ENCODE results near the gene KRT72. TPM values are rescaled to one million over a fixed set of nuclear protein-coding genes. Genes with fewer than 3 reads are reported as not detected.

KRT72 gene
- total and polyA plus RNA-seq, 2 experiments from 2014 or later = not detected

- Histone ChIP-seq H3K27me3 (replicated peaks; ENCODE audit: insufficient read depth) (peaks cover 9% of the 10 kb centered on the region), H3K36me3 (ENCODE audit: low read depth) (no peaks in the 10 kb centered on the region), H3F3A (ENCODE audit: insufficient read depth) (no peaks in the 10 kb centered on the region), H3K4me3 (no peak overlapping the region), H3K9me2 (ENCODE audit: insufficient read depth) (no peaks in the 10 kb centered on the region), H3K9me3 (ENCODE audit: low read depth) (no peaks in the 10 kb centered on the region), H3K9ac (no peak overlapping the region), H3K4me1 (ENCODE audit: insufficient read depth) (no peaks in the 10 kb centered on the region), H3K79me2 (ENCODE audit: insufficient read depth) (no peaks in the 10 kb centered on the region), H3K4me2 (ENCODE audit: unreplicated experiment) (no peak overlapping the region), H4K20me1 (ENCODE audit: insufficient read depth) (no peaks in the 10 kb centered on the region), H2AFZ (no peak overlapping the region), H3K27ac (no peak overlapping the region)
- no peak for DNase-seq
- TF ChIP-seq EZH2 (IDR thresholded peaks at IDR 0.05; ENCODE audit: insufficient read depth, poor library complexity, severe bottlenecking) (no peak), EZH2phosphoT487 (IDR thresholded peaks at IDR 0.05; ENCODE audit: insufficient read depth, low read depth) (no peak)
- in situ Hi-C loops (cut with MboI) = loop anchor here (5.0 to 10.0 kb wide), 2 partner anchors 286 to 404 kb away; no protein-coding TSS in a partner anchor
- WGBS, 2 experiments (ENCODE audit: low coverage in 1 of 2, low lambda C conversion rate in 2 of 2, missing lambda C conversion rate in 2 of 2) = 82 to 83% methylated on average over 7 of the region's 7 CpGs
Measured at GRCh38 chr12:52581066-52581465, 20.2 kb downstream of the KRT72 start.

- no peaks in the 10 kb centered on the region for H3K4me1 ChIP-seq (ENCODE audit: insufficient read depth)
- H3F3A ChIP-seq (ENCODE audit: insufficient read depth) = no peaks in the 10 kb centered on the region
- H3K79me2 ChIP-seq (ENCODE audit: insufficient read depth) = no peaks in the 10 kb centered on the region
- DNase-seq = no peak
- TF ChIP-seq EZH2phosphoT487 (IDR thresholded peaks at IDR 0.05; ENCODE audit: insufficient read depth, low read depth) = no peak
- TF ChIP-seq EZH2 (IDR thresholded peaks at IDR 0.05; ENCODE audit: insufficient read depth, poor library complexity, severe bottlenecking) = no peak
- no peak overlapping the region for H3K4me2 ChIP-seq (ENCODE audit: unreplicated experiment)
- H3K9me2 ChIP-seq (ENCODE audit: insufficient read depth) = no peaks in the 10 kb centered on the region
- peaks cover 9% of the 10 kb centered on the region for H3K27me3 ChIP-seq (replicated peaks; ENCODE audit: insufficient read depth)
- H3K27ac ChIP-seq = no peak overlapping the region
- in situ Hi-C loops (cut with MboI) = loop anchor here (5.0 to 10.0 kb wide), 2 partner anchors 287 to 404 kb away; no protein-coding TSS in a partner anchor
- no peaks in the 10 kb centered on the region for H3K9me3 ChIP-seq (ENCODE audit: low read depth)
- H3K4me3 ChIP-seq = no peak overlapping the region
- H3K36me3 ChIP-seq (ENCODE audit: low read depth) = no peaks in the 10 kb centered on the region
- 47 to 54% methylated on average over 1 of the region's 1 CpG for WGBS, 2 experiments (ENCODE audit: low coverage in 1 of 2, low lambda C conversion rate in 2 of 2, missing lambda C conversion rate in 2 of 2)
- H3K9ac ChIP-seq = no peak overlapping the region
- H4K20me1 ChIP-seq (ENCODE audit: insufficient read depth) = no peaks in the 10 kb centered on the region
- no peak overlapping the region for H2AFZ ChIP-seq
Measured at GRCh38 chr12:52580496-52580895, 20.8 kb downstream of the KRT72 start.

GRCh38 chr12:52579468-52580465 is 21.5 kb downstream of the KRT72 start:
- DNase-seq = no peak
- Histone ChIP-seq H3K4me2 (ENCODE audit: unreplicated experiment) (no peak overlapping the region), H3K9ac (no peak overlapping the region), H3K4me3 (no peak overlapping the region), H3K4me1 (ENCODE audit: insufficient read depth) (no peaks in the 10 kb centered on the region), H3K27ac (no peak overlapping the region), H3F3A (ENCODE audit: insufficient read depth) (no peaks in the 10 kb centered on the region), H2AFZ (no peak overlapping the region), H3K36me3 (ENCODE audit: low read depth) (no peaks in the 10 kb centered on the region), H3K9me3 (ENCODE audit: low read depth) (no peaks in the 10 kb centered on the region), H4K20me1 (ENCODE audit: insufficient read depth) (no peaks in the 10 kb centered on the region), H3K79me2 (ENCODE audit: insufficient read depth) (no peaks in the 10 kb centered on the region), H3K9me2 (ENCODE audit: insufficient read depth) (no peaks in the 10 kb centered on the region), H3K27me3 (replicated peaks; ENCODE audit: insufficient read depth) (peaks cover 9% of the 10 kb centered on the region)
- 64 to 66% methylated on average over 10 of the region's 10 CpGs for WGBS, 2 experiments (ENCODE audit: low coverage in 1 of 2, low lambda C conversion rate in 2 of 2, missing lambda C conversion rate in 2 of 2)
- in situ Hi-C loops (cut with MboI) = loop anchor here (5.0 to 10.0 kb wide), 2 partner anchors 288 to 405 kb away; no protein-coding TSS in a partner anchor
- no peak for TF ChIP-seq EZH2phosphoT487 (IDR thresholded peaks at IDR 0.05; ENCODE audit: insufficient read depth, low read depth)
- TF ChIP-seq EZH2 (IDR thresholded peaks at IDR 0.05; ENCODE audit: insufficient read depth, poor library complexity, severe bottlenecking) = no peak

- H3K4me2 ChIP-seq (ENCODE audit: unreplicated experiment) = no peak overlapping the region
- H3K4me3 ChIP-seq = no peak overlapping the region
- H3K27me3 ChIP-seq (replicated peaks; ENCODE audit: insufficient read depth) = peaks cover 17% of the 10 kb centered on the region
- no peaks in the 10 kb centered on the region for H3F3A ChIP-seq (ENCODE audit: insufficient read depth)
- H4K20me1 ChIP-seq (ENCODE audit: insufficient read depth) = no peaks in the 10 kb centered on the region
- H3K9me2 ChIP-seq (ENCODE audit: insufficient read depth) = no peaks in the 10 kb centered on the region
- H2AFZ ChIP-seq = no peak overlapping the region
- WGBS, 2 experiments (ENCODE audit: low coverage in 1 of 2, low lambda C conversion rate in 2 of 2, missing lambda C conversion rate in 2 of 2) = 42 to 43% methylated on average over 3 of the region's 3 CpGs
- no peaks in the 10 kb centered on the region for H3K36me3 ChIP-seq (ENCODE audit: low read depth)
- H3K9ac ChIP-seq = no peak overlapping the region
- no peaks in the 10 kb centered on the region for H3K4me1 ChIP-seq (ENCODE audit: insufficient read depth)
- H3K79me2 ChIP-seq (ENCODE audit: insufficient read depth) = no peaks in the 10 kb centered on the region
- no peaks in the 10 kb centered on the region for H3K9me3 ChIP-seq (ENCODE audit: low read depth)
- TF ChIP-seq EZH2 (IDR thresholded peaks at IDR 0.05; ENCODE audit: insufficient read depth, poor library complexity, severe bottlenecking) (no peak), EZH2phosphoT487 (IDR thresholded peaks at IDR 0.05; ENCODE audit: insufficient read depth, low read depth) (no peak)
- no peak for DNase-seq
- in situ Hi-C loops (cut with MboI) = no loop called here
- no peak overlapping the region for H3K27ac ChIP-seq
Measured at GRCh38 chr12:52578469-52578868, 22.8 kb downstream of the KRT72 start.
